WTC11 (cell line): ENCODE measurements around the gene PFKP. TPM values are rescaled to one million over a fixed set of nuclear protein-coding genes. Genes with fewer than 3 reads are reported as not detected.
A peak's percentile ranks its signal among the peaks of the same experiment; 100 is the strongest.
"Not testable (repeated sequence)": the region's sequence is repeated elsewhere in the genome, so short reads cannot be mapped to it uniquely, and the experiment has no call there.

ENCODE experiments used
- ATAC-seq: fragments of 200-7000 bp; cut with Tn5 transposase; 2 replicates; pipeline ENCODE4 v1.10.0; 2021; ENCODE audit warnings: mild to moderate bottlenecking, moderate library complexity
- CTCF ChIA-PET: fragments of 300-600 bp; sonication (Branson Sonifier 250); formaldehyde crosslinking; loops from one replicate; lab custom pipeline; 2021; ENCODE audit warnings: antibody characterized with exemption; lab: Charles Lee
- POLR2A ChIA-PET: fragments of 350-600 bp; sonication (Branson Sonifier 250); formaldehyde crosslinking; loops from one replicate; lab custom pipeline; 2021; ENCODE audit warnings: antibody characterized with exemption; lab: Charles Lee
- DNase-seq: peaks from one replicate; pipeline ENCODE4 v3.0.0; 2021; ENCODE audit warnings: low spot score
- H3K27ac Mint-ChIP-seq: 2 replicates; pipeline ENCODE4 v1.8.0; 2021; ENCODE audit warnings: mixed read lengths
- H3K27me3 Mint-ChIP-seq: 2 replicates; pipeline ENCODE4 v1.8.0; 2021; ENCODE audit warnings: low read depth, mild to moderate bottlenecking, moderate library complexity, mixed read lengths
- H3K36me3 Mint-ChIP-seq: 2 replicates; pipeline ENCODE4 v1.8.0; 2021; ENCODE audit warnings: mixed read lengths
- H3K4me1 Mint-ChIP-seq: 2 replicates; pipeline ENCODE4 v1.8.0; 2022; ENCODE audit warnings: mixed read lengths
- H3K4me3 Mint-ChIP-seq: 2 replicates; pipeline ENCODE4 v1.8.0; 2021; ENCODE audit warnings: mild to moderate bottlenecking, moderate library complexity, mixed read lengths
- H3K9me3 Mint-ChIP-seq: 2 replicates; pipeline ENCODE4 v1.8.0; 2021; ENCODE audit warnings: mixed read lengths
- ELF4 ChIP-seq: sonication (generic); formaldehyde crosslinking; IDR thresholded peaks from 2 replicates; pipeline ENCODE4 v1.8.1; 2022; ENCODE audit warnings: low read depth, mild to moderate bottlenecking, moderate library complexity, missing genetic modification reagents
- FOXK1 ChIP-seq: sonication (generic); formaldehyde crosslinking; IDR thresholded peaks from 2 replicates; pipeline ENCODE4 v1.8.0; 2022; ENCODE audit warnings: mild to moderate bottlenecking, moderate library complexity, missing genetic modification reagents
- KAT7 ChIP-seq: sonication (generic); formaldehyde crosslinking; IDR thresholded peaks from 2 replicates; pipeline ENCODE4 v1.8.1; 2023; ENCODE audit warnings: missing genetic modification reagents, mild to moderate bottlenecking, borderline replicate concordance
- MXD4 ChIP-seq: fragments of 250-450 bp; sonication (Bioruptor Pico); IDR thresholded peaks from 2 replicates; pipeline ENCODE4 v1.8.0; 2021; ENCODE audit warnings: mild to moderate bottlenecking, moderate library complexity, borderline replicate concordance
- NR2C2 ChIP-seq: sonication (generic); formaldehyde crosslinking; IDR thresholded peaks from 2 replicates; pipeline ENCODE4 v1.8.0; 2022; ENCODE audit warnings: mild to moderate bottlenecking, missing genetic modification reagents
- SMAD4 ChIP-seq: sonication (generic); formaldehyde crosslinking; IDR thresholded peaks from 2 replicates; pipeline ENCODE4 v1.8.0; 2022; ENCODE audit warnings: mild to moderate bottlenecking, missing genetic modification reagents
- SOX15 ChIP-seq: fragments of 250-450 bp; sonication (Bioruptor Pico); IDR thresholded peaks from 2 replicates; pipeline ENCODE4 v1.9.0; 2021; ENCODE audit warnings: mild to moderate bottlenecking
- TCF7 ChIP-seq: sonication (generic); formaldehyde crosslinking; IDR thresholded peaks from 2 replicates; pipeline ENCODE4 v1.8.0; 2022; ENCODE audit warnings: mild to moderate bottlenecking, low read depth, missing genetic modification reagents, moderate library complexity
- TEAD1 ChIP-seq: sonication (generic); formaldehyde crosslinking; IDR thresholded peaks from 2 replicates; pipeline ENCODE4 v1.8.0; 2022; ENCODE audit warnings: mild to moderate bottlenecking, missing genetic modification reagents
- total RNA-seq: library from RNA; stranded (reverse); gene quantifications from 3 replicates; pipeline ENCODE4 v1.2.3, GENCODE V29; 2021
- TF ChIP-seq, protein P1 (sequence below): sonication (generic); formaldehyde crosslinking; IDR thresholded peaks from 2 replicates; pipeline ENCODE4 v1.8.0; 2022; ENCODE audit warnings: mild to moderate bottlenecking, missing genetic modification reagents
- TF ChIP-seq, protein P2 (sequence below): sonication (generic); formaldehyde crosslinking; IDR thresholded peaks from 2 replicates; pipeline ENCODE4 v1.8.1; 2022; ENCODE audit warnings: low read depth, mild to moderate bottlenecking, moderate library complexity, missing genetic modification reagents, borderline replicate concordance
- TF ChIP-seq, protein P3 (sequence below): sonication (generic); formaldehyde crosslinking; IDR thresholded peaks from 2 replicates; pipeline ENCODE4 v1.8.0; 2022; ENCODE audit warnings: mild to moderate bottlenecking, missing genetic modification reagents
- TF ChIP-seq, protein P4 (sequence below): sonication (generic); formaldehyde crosslinking; IDR thresholded peaks from 2 replicates; pipeline ENCODE4 v1.8.1; 2022; ENCODE audit warnings: mild to moderate bottlenecking, missing genetic modification reagents, moderate library complexity, borderline replicate concordance
- TF ChIP-seq, protein P5 (sequence below): fragments of 250-450 bp; sonication (Bioruptor Pico); IDR thresholded peaks from 2 replicates; pipeline ENCODE4 v1.8.0; 2021; ENCODE audit warnings: mild to moderate bottlenecking
- TF ChIP-seq, protein P6 (sequence below): sonication (generic); formaldehyde crosslinking; IDR thresholded peaks from 2 replicates; pipeline ENCODE4 v1.8.1; 2023; ENCODE audit warnings: mild to moderate bottlenecking, missing genetic modification reagents
- TF ChIP-seq, protein P7 (sequence below): sonication (generic); formaldehyde crosslinking; conservative IDR thresholded peaks from 2 replicates; pipeline ENCODE4 v1.8.1; 2023; ENCODE audit warnings: mild to moderate bottlenecking, low read depth, missing genetic modification reagents, moderate library complexity

Gene PFKP
- total RNA-seq, 1 experiment from 2014 or later: 127 TPM

DNA sequence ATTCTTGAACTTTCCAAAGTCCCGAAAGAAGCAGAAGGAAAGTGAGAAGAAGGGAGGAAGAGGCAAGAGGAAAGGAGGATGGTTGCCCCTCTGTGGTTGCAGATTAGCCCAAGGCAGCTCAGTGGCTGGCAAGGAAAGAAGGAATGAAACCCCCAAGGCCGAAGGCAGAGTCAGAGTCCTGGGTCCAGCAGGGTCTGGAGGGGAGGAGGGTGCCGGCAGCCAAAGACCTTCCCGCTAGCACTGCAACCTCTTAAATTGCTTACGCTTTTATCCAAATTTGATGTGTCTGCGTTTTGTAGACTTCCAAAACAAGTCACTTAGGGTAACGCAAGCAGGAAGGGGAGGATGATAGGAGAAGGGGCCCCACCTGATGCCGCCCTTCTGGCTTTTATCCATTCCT lies 7.4 kb upstream of the PFKP start:
- no peak overlapping the region for H3K27ac Mint-ChIP-seq
- DNase-seq (no peak), ATAC-seq (0 out of 2 replicates have a peak, but pooled peaks have one; percentile 35)
- no peak overlapping the region for H3K4me3 Mint-ChIP-seq
- peaks cover 12% of the 10 kb centered on the region for H3K4me1 Mint-ChIP-seq
- ChIA-PET POLR2A (no interaction called here), CTCF (no interaction called here)
- no peaks in the 10 kb centered on the region for H3K36me3 Mint-ChIP-seq
- H3K27me3 Mint-ChIP-seq: peaks cover 30% of the 10 kb centered on the region
- TF ChIP-seq FOXK1 (CRISPR knock-in tag) (no peak), KAT7 (no peak), SOX15 (no peak)
- TF ChIP-seq, protein P1, sequence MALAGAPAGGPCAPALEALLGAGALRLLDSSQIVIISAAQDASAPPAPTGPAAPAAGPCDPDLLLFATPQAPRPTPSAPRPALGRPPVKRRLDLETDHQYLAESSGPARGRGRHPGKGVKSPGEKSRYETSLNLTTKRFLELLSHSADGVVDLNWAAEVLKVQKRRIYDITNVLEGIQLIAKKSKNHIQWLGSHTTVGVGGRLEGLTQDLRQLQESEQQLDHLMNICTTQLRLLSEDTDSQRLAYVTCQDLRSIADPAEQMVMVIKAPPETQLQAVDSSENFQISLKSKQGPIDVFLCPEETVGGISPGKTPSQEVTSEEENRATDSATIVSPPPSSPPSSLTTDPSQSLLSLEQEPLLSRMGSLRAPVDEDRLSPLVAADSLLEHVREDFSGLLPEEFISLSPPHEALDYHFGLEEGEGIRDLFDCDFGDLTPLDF (CRISPR knock-in tag): no peak
- TF ChIP-seq, protein P2, sequence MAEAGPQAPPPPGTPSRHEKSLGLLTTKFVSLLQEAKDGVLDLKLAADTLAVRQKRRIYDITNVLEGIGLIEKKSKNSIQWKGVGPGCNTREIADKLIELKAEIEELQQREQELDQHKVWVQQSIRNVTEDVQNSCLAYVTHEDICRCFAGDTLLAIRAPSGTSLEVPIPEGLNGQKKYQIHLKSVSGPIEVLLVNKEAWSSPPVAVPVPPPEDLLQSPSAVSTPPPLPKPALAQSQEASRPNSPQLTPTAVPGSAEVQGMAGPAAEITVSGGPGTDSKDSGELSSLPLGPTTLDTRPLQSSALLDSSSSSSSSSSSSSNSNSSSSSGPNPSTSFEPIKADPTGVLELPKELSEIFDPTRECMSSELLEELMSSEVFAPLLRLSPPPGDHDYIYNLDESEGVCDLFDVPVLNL (CRISPR knock-in tag): no peak
- TF ChIP-seq, protein P3, sequence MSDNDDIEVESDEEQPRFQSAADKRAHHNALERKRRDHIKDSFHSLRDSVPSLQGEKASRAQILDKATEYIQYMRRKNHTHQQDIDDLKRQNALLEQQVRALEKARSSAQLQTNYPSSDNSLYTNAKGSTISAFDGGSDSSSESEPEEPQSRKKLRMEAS: no peak
- TF ChIP-seq, protein P4, sequence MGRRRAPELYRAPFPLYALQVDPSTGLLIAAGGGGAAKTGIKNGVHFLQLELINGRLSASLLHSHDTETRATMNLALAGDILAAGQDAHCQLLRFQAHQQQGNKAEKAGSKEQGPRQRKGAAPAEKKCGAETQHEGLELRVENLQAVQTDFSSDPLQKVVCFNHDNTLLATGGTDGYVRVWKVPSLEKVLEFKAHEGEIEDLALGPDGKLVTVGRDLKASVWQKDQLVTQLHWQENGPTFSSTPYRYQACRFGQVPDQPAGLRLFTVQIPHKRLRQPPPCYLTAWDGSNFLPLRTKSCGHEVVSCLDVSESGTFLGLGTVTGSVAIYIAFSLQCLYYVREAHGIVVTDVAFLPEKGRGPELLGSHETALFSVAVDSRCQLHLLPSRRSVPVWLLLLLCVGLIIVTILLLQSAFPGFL (CRISPR knock-in tag): no peak
- no peaks in the 10 kb centered on the region for H3K9me3 Mint-ChIP-seq

DNA sequence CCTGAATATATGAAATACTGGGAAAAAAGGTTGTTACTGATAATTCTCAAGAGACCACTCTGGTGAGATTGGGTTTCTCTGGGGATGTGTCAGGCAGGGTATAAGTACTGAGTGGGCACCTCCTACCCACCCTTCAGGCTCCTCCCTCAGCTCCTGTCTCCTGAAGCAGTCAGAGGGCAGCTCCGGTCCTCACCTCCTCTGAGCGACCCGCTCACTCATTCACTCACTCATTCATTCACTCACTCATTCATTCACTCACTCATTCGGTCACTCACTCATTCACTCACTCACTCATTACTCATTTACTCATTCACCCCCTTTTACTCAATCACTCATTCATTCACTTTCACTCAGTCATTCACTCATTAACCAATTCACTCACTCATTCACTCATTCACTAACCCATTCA lies 6.9 kb upstream of the PFKP start:
- Mint-ChIP-seq H3K4me1 (peaks cover 7% of the 10 kb centered on the region; the same call in 1 of the 2 replicates), H3K4me3 (no peak overlapping the region)
- no peak for TF ChIP-seq ELF4 (CRISPR knock-in tag)
- TF ChIP-seq, all 79 proteins: peak for 0
- H3K9me3 Mint-ChIP-seq: no peaks in the 10 kb centered on the region
- H3K36me3 Mint-ChIP-seq: no peaks in the 10 kb centered on the region
- CTCF ChIA-PET: no interaction called here
- peaks cover 30% of the 10 kb centered on the region for H3K27me3 Mint-ChIP-seq
- DNase-seq (no peak), ATAC-seq (peak; percentile 28; the same call in 1 of the 2 replicates)
- POLR2A ChIA-PET: no interaction called here
- H3K27ac Mint-ChIP-seq: no peak overlapping the region

DNA sequence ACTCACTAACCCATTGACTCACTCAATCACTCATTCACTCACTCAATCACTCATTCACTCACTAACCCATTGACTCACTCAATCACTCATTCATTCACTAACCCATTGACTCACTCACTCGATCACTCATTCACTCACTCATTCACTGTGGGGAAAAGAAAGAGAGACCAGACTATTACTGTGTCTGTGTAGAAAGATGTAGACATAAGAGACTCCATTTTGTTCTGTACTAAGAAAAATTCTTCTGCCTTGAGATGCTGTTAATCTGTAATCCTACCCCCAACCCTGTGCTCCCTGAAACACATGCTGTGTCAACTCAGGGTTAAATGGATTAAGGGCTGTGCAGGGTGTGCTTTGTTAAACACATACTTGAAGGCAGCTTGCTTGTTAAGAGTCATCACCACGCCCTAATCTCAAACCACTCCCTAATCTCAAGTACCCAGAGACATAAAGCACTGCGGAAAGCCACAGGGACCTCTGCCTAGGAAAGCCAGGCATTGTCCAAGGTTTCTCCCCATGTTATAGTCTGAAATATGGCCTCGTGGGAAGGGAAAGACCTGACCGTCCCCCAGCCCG lies 5.9 kb upstream of the PFKP start:
- H3K27me3 Mint-ChIP-seq: peaks cover 33% of the 10 kb centered on the region
- DNase-seq, ATAC-seq, H3K36me3 Mint-ChIP-seq, H3K4me1 Mint-ChIP-seq, POLR2A ChIA-PET, H3K27ac Mint-ChIP-seq, H3K4me3 Mint-ChIP-seq, CTCF ChIA-PET, H3K9me3 Mint-ChIP-seq: not testable (repeated sequence)

DNA sequence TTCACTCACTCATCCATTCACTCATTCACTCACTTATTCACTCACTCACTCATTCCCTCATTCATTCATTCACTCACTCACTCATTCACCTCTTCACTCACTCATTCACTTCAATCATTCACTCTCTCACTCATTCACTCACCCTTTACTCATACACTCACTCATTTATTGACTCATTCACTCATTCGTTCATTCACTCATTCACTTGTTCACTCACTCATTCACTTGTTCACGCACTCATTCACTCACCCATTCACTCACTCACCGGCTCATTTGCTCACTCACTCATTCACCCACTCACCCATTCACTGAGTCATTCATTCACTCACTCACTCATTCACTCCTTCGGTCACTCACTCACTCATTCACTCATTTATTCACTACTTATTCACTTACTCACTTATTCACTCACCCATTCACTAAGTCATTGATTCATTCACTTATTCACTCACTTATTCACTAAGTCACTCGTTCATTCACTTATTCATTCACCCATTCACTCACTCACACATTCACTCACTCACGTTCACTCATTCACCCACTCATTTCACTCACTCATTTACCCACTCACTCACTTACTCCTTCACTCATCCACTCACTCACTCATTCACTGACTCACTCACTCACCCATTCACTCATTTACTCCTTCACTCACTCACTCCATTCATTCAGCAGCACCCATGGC lies 4.7 kb upstream of the PFKP start:
- Mint-ChIP-seq H3K4me3 (no peak overlapping the region), H3K9me3 (no peaks in the 10 kb centered on the region), H3K36me3 (no peaks in the 10 kb centered on the region), H3K27me3 (peaks cover 31% of the 10 kb centered on the region), H3K27ac (no peak overlapping the region), H3K4me1 (0 out of 2 replicates have a peak, but pooled peaks cover 6% of the 10 kb centered on the region)
- no peak for ATAC-seq
- POLR2A ChIA-PET: no interaction called here
- DNase-seq: no peak
- CTCF ChIA-PET: no interaction called here
- TF ChIP-seq, protein P5, sequence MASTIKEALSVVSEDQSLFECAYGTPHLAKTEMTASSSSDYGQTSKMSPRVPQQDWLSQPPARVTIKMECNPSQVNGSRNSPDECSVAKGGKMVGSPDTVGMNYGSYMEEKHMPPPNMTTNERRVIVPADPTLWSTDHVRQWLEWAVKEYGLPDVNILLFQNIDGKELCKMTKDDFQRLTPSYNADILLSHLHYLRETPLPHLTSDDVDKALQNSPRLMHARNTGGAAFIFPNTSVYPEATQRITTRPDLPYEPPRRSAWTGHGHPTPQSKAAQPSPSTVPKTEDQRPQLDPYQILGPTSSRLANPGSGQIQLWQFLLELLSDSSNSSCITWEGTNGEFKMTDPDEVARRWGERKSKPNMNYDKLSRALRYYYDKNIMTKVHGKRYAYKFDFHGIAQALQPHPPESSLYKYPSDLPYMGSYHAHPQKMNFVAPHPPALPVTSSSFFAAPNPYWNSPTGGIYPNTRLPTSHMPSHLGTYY (CRISPR knock-in tag): no peak
- no peak for TF ChIP-seq MXD4
- no peak for TF ChIP-seq SMAD4 (CRISPR knock-in tag)
- no peak for TF ChIP-seq TEAD1
- no peak for TF ChIP-seq NR2C2 (CRISPR knock-in tag)
- TF ChIP-seq TCF7 (CRISPR knock-in tag): no peak
- TF ChIP-seq, protein P6, sequence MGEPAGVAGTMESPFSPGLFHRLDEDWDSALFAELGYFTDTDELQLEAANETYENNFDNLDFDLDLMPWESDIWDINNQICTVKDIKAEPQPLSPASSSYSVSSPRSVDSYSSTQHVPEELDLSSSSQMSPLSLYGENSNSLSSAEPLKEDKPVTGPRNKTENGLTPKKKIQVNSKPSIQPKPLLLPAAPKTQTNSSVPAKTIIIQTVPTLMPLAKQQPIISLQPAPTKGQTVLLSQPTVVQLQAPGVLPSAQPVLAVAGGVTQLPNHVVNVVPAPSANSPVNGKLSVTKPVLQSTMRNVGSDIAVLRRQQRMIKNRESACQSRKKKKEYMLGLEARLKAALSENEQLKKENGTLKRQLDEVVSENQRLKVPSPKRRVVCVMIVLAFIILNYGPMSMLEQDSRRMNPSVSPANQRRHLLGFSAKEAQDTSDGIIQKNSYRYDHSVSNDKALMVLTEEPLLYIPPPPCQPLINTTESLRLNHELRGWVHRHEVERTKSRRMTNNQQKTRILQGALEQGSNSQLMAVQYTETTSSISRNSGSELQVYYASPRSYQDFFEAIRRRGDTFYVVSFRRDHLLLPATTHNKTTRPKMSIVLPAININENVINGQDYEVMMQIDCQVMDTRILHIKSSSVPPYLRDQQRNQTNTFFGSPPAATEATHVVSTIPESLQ: no peak
- TF ChIP-seq, protein P7, sequence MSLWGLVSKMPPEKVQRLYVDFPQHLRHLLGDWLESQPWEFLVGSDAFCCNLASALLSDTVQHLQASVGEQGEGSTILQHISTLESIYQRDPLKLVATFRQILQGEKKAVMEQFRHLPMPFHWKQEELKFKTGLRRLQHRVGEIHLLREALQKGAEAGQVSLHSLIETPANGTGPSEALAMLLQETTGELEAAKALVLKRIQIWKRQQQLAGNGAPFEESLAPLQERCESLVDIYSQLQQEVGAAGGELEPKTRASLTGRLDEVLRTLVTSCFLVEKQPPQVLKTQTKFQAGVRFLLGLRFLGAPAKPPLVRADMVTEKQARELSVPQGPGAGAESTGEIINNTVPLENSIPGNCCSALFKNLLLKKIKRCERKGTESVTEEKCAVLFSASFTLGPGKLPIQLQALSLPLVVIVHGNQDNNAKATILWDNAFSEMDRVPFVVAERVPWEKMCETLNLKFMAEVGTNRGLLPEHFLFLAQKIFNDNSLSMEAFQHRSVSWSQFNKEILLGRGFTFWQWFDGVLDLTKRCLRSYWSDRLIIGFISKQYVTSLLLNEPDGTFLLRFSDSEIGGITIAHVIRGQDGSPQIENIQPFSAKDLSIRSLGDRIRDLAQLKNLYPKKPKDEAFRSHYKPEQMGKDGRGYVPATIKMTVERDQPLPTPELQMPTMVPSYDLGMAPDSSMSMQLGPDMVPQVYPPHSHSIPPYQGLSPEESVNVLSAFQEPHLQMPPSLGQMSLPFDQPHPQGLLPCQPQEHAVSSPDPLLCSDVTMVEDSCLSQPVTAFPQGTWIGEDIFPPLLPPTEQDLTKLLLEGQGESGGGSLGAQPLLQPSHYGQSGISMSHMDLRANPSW (CRISPR knock-in tag): no peak
